BJ (cell line): ENCODE data around the gene NLGN1. TPM values are rescaled to one million over a fixed set of nuclear protein-coding genes. Genes with fewer than 3 reads are reported as not detected.

ENCODE experiments used
- CTCF ChIA-PET: fragments of 350-600 bp; formaldehyde crosslinking; extraction: SDS; loops from one replicate; lab custom pipeline; 2021; ENCODE audit warnings: antibody characterized with exemption, inconsistent platforms; lab: Yijun Ruan, JAX
- POLR2A ChIA-PET: fragments of 300-600 bp; sonication (Branson Sonifier 250); formaldehyde crosslinking; extraction: SDS; loops from one replicate; lab custom pipeline; 2021; ENCODE audit warnings: antibody characterized with exemption; lab: Charles Lee
- DNase-seq: peaks from one replicate; pipeline ENCODE4 v3.0.0-alpha.2; 2011; ENCODE audit warnings: low read depth
- H3K27me3 ChIP-seq: 2 replicates; pipeline ENCODE4 v1.6.0; 2011; ENCODE audit warnings: low read length; ENCODE audit not compliant: control insufficient read depth, insufficient read depth
- H3K36me3 ChIP-seq: 2 replicates; pipeline ENCODE4 v1.5.1; 2011; ENCODE audit warnings: low read length; ENCODE audit not compliant: control insufficient read depth, insufficient read depth
- H3K4me3 ChIP-seq: 2 replicates; pipeline ENCODE4 v1.5.1; 2011; ENCODE audit warnings: low read depth, mild to moderate bottlenecking, control low read depth, low read length
- CTCF ChIP-seq: IDR thresholded peaks from 2 replicates; pipeline ENCODE4 v1.5.1; 2011; ENCODE audit warnings: low read depth, mild to moderate bottlenecking, control low read depth, inconsistent platforms, low read length, moderate library complexity; ENCODE audit not compliant: insufficient read depth
- polyA plus RNA-seq: library from polyadenylated mRNA; depleted of rRNA; stranded (reverse); fragments of >200 nt; gene quantifications from 2 replicates; pipeline ENCODE4 v1.2.3, GENCODE V29; 2011

NLGN1 gene
- polyA plus RNA-seq, 1 experiment: 15.5 TPM

- no peak for DNase-seq
- H3K27me3 ChIP-seq: no peaks in the 10 kb centered on the region
- ChIA-PET POLR2A (no interaction called here), CTCF (no interaction called here)
- no peak for TF ChIP-seq CTCF
- no peak overlapping the region for H3K4me3 ChIP-seq
- no peaks in the 10 kb centered on the region for H3K36me3 ChIP-seq
These were observed 241.6 kb downstream of the NLGN1 start for GRCh38 chr3:173639098-173639497.

- ChIA-PET CTCF (no interaction called here), POLR2A (no interaction called here)
- no peaks in the 10 kb centered on the region for H3K36me3 ChIP-seq
- no peak overlapping the region for H3K4me3 ChIP-seq
- DNase-seq: no peak
- TF ChIP-seq CTCF: no peak
- H3K27me3 ChIP-seq: no peaks in the 10 kb centered on the region
These were observed 244.2 kb downstream of the NLGN1 start for GRCh38 chr3:173641696-173642095.

- H3K4me3 ChIP-seq: no peak overlapping the region
- ChIA-PET POLR2A (no interaction called here), CTCF (no interaction called here)
- no peaks in the 10 kb centered on the region for H3K36me3 ChIP-seq
- no peak for DNase-seq
- TF ChIP-seq CTCF: no peak
- H3K27me3 ChIP-seq: no peaks in the 10 kb centered on the region
These were observed 246.8 kb downstream of the NLGN1 start for GRCh38 chr3:173644086-173645082.

GRCh38 chr3:173650596-173650995 lies 253.1 kb downstream of the NLGN1 start:
- ChIA-PET POLR2A (no interaction called here), CTCF (no interaction called here)
- H3K4me3 ChIP-seq: no peak overlapping the region
- no peak for TF ChIP-seq CTCF
- no peaks in the 10 kb centered on the region for H3K27me3 ChIP-seq
- no peak for DNase-seq
- H3K36me3 ChIP-seq: no peaks in the 10 kb centered on the region

GRCh38 chr3:173652093-173652492 lies 254.5 kb downstream of the NLGN1 start:
- ChIA-PET POLR2A (no interaction called here), CTCF (no interaction called here)
- Histone ChIP-seq H3K4me3 (no peak overlapping the region), H3K27me3 (no peaks in the 10 kb centered on the region), H3K36me3 (no peaks in the 10 kb centered on the region)
- no peak for TF ChIP-seq CTCF
- DNase-seq: no peak
